ENCODE data around the gene PRKCA.

PRKCA gene

GRCh38 chr17:66443606-66444005 is 141.2 kb downstream of the PRKCA start:
- TF ChIP-seq MAX (IDR thresholded peaks at IDR 0.05; ENCODE audit: low read depth, low read length) (no peak), MYC (IDR thresholded peaks at IDR 0.05; ENCODE audit: low read depth, low read length) (no peak), CTCF (IDR thresholded peaks at IDR 0.05; ENCODE audit: low read depth, low read length) (no peak), POLR2A (IDR thresholded peaks at IDR 0.05; ENCODE audit: extremely low read depth, insufficient read length) (no peak)
- DNase-seq (ENCODE audit: low read depth) = no peak

GRCh38 chr17:66444031-66444430 is 141.6 kb downstream of the PRKCA start:
- DNase-seq (ENCODE audit: low read depth) = no peak
- no peak overlapping the region for H3K4me3 ChIP-seq (ENCODE audit: low read depth, low read length)
- no peak for TF ChIP-seq MAX (IDR thresholded peaks at IDR 0.05; ENCODE audit: low read depth, low read length)
- no peak for TF ChIP-seq MYC (IDR thresholded peaks at IDR 0.05; ENCODE audit: low read depth, low read length)
- TF ChIP-seq CTCF (IDR thresholded peaks at IDR 0.05; ENCODE audit: low read depth, low read length) = no peak
- TF ChIP-seq POLR2A (IDR thresholded peaks at IDR 0.05; ENCODE audit: extremely low read depth, insufficient read length) = no peak

More at GRCh38 chr17:66443606-66444005, 141.2 kb downstream of the PRKCA start:
- H3K4me3 ChIP-seq (ENCODE audit: low read depth, low read length) = no peak overlapping the region

- no peak for DNase-seq (ENCODE audit: low read depth)
- H3K4me3 ChIP-seq (ENCODE audit: low read depth, low read length) = no peak overlapping the region
- TF ChIP-seq MYC (IDR thresholded peaks at IDR 0.05; ENCODE audit: low read depth, low read length) (no peak), MAX (IDR thresholded peaks at IDR 0.05; ENCODE audit: low read depth, low read length) (no peak), CTCF (IDR thresholded peaks at IDR 0.05; ENCODE audit: low read depth, low read length) (no peak), POLR2A (IDR thresholded peaks at IDR 0.05; ENCODE audit: extremely low read depth, insufficient read length) (no peak)
These were observed 142.8 kb downstream of the PRKCA start for GRCh38 chr17:66445229-66445628.

GRCh38 chr17:66446419-66446818 is 144.0 kb downstream of the PRKCA start:
- H3K4me3 ChIP-seq (ENCODE audit: low read depth, low read length) = no peak overlapping the region
- DNase-seq (ENCODE audit: low read depth) = peak; percentile 30
- TF ChIP-seq MYC (IDR thresholded peaks at IDR 0.05; ENCODE audit: low read depth, low read length) = no peak
- TF ChIP-seq MAX (IDR thresholded peaks at IDR 0.05; ENCODE audit: low read depth, low read length) = no peak
- no peak for TF ChIP-seq CTCF (IDR thresholded peaks at IDR 0.05; ENCODE audit: low read depth, low read length)
- no peak for TF ChIP-seq POLR2A (IDR thresholded peaks at IDR 0.05; ENCODE audit: extremely low read depth, insufficient read length)

- TF ChIP-seq POLR2A (IDR thresholded peaks at IDR 0.05; ENCODE audit: extremely low read depth, insufficient read length) (no peak), CTCF (IDR thresholded peaks at IDR 0.05; ENCODE audit: low read depth, low read length) (no peak), MAX (IDR thresholded peaks at IDR 0.05; ENCODE audit: low read depth, low read length) (no peak), MYC (IDR thresholded peaks at IDR 0.05; ENCODE audit: low read depth, low read length) (no peak)
- DNase-seq (ENCODE audit: low read depth) = no peak
- no peak overlapping the region for H3K4me3 ChIP-seq (ENCODE audit: low read depth, low read length)
These were observed 144.7 kb downstream of the PRKCA start for GRCh38 chr17:66447159-66447558.

All from NB4 (cell line).